Stimulated activated naive CD8-positive, alpha-beta T cell treated with anti-CD3 and anti-CD28 coated beads, Interleukin-15, Interleukin-2, amounts not matched to agents 100 ng/mL and 50 ng/mL, for 24 hours (primary cell): Measurements from ENCODE around the gene CD46.
A peak's percentile ranks its signal among the peaks of the same experiment; 100 is the strongest.

Experiments used
- H3K27ac Mint-ChIP-seq: one replicate; pipeline ENCODE4 v1.8.0; 2021; ENCODE audit warnings: mild to moderate bottlenecking, mixed read lengths
- H3K27me3 Mint-ChIP-seq: one replicate; pipeline ENCODE4 v1.8.0; 2021; ENCODE audit warnings: mixed read lengths
- H3K36me3 Mint-ChIP-seq: one replicate; pipeline ENCODE4 v1.8.0; 2021; ENCODE audit warnings: low read depth, mixed read lengths
- H3K4me1 Mint-ChIP-seq: one replicate; pipeline ENCODE4 v1.8.0; 2021; ENCODE audit warnings: low read depth, mixed read lengths
- H3K4me3 Mint-ChIP-seq: one replicate; pipeline ENCODE4 v1.8.0; 2021; ENCODE audit warnings: mild to moderate bottlenecking, mixed read lengths
- H3K9me3 Mint-ChIP-seq: one replicate; pipeline ENCODE4 v1.8.0; 2021; ENCODE audit warnings: mixed read lengths

Gene CD46

DNA sequence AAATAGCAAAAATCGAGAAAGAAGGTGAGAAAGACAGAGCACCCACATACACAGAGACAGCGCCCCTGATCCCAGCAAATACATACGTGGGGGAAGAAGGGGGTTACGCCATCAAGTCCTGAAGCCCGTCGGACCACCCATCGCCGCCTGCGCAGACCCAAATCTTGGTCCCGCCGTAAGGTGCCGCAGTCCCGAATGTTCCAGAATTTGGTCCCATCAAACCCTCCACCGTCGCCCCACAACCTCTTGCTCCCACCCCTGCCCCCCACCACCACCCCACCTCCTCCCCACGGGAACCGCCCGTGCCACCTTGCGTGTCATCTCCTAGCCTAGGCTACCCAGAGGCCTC, 71.7 kb downstream of the CD46 start:
- no peaks in the 10 kb centered on the region for H3K9me3 Mint-ChIP-seq
- H3K27me3 Mint-ChIP-seq: no peaks in the 10 kb centered on the region
- H3K4me3 Mint-ChIP-seq: peak overlapping the region; percentile 84
- H3K4me1 Mint-ChIP-seq: peaks cover 88% of the 10 kb centered on the region
- peaks cover 24% of the 10 kb centered on the region for H3K36me3 Mint-ChIP-seq
- peak overlapping the region; percentile 95 for H3K27ac Mint-ChIP-seq

DNA sequence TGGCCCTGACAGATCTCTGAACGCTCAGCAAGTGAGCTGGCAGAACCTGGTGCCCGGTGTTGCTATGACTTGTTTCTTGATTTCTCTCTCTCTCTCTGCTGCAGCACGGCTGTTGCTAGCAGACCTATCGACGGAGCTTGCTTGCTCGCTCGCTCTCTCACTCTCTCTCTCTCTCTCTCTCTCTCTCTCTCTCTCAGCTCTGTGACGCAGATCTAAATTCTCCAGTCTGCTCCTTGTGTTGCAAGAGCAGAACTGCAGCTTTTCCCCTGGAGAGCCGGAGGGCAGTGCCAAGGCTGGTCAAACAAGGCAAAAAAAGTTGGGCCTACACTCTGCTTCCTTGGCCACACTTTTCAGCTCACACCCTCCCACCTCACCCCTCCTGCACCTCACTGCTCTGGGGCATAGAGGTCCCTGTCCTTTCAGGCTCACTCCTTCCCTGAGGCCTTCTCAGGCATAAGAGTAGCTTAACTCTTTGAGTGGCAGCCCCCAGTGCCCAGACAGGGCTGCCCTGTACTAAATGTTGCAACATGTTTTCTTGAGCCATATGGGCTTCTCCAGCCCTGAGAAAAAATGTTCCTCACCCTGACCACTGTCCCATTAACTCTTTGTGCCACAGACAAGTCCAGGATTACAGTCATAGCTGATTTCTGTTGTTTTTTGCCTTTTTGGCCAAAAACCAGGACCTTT, 72.2 kb downstream of the CD46 start:
- H3K27ac Mint-ChIP-seq: peak overlapping the region; percentile 95
- peak overlapping the region; percentile 84 for H3K4me3 Mint-ChIP-seq
- no peaks in the 10 kb centered on the region for H3K9me3 Mint-ChIP-seq
- H3K36me3 Mint-ChIP-seq: peaks cover 19% of the 10 kb centered on the region
- H3K27me3 Mint-ChIP-seq: no peaks in the 10 kb centered on the region
- H3K4me1 Mint-ChIP-seq: peaks cover 93% of the 10 kb centered on the region

DNA sequence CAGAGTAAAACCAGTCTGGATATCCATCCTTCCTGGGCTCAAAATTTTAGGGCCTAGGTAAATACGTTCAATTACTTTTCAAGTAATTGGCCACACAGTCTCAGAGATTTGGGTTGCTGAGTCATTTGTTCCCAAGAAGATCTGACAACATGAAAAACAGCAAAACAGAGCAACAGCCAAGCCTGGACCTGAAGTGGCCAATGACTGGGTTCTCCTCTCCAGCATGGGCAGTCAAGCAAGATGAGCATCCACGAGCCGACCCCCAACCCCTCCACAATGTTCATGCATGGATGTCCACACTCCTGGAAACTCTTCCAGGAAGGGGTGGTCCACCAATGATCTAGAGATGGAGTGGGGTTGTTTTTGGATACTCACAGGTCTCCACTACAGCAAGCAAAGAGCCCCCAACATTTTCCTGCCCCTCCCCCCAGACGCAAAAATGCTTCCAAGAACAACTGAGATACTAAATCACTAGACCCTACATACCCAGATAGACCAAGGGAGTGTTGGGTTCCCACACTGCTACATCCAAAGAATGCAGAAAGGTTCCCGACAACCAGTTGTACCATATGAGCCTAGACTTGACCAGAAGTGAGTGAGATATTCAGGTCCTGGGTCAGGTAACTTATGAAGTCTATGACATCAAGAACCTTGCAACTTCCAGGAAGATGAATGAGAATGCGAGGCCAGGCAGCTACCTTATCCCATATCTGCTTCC, 73.0 kb downstream of the CD46 start:
- peak overlapping the region; percentile 95 for H3K27ac Mint-ChIP-seq
- H3K4me1 Mint-ChIP-seq: peaks cover 96% of the 10 kb centered on the region
- H3K36me3 Mint-ChIP-seq: peaks cover 18% of the 10 kb centered on the region
- no peaks in the 10 kb centered on the region for H3K9me3 Mint-ChIP-seq
- peak overlapping the region; percentile 84 for H3K4me3 Mint-ChIP-seq
- no peaks in the 10 kb centered on the region for H3K27me3 Mint-ChIP-seq

- Mint-ChIP-seq H3K27ac (peak overlapping the region; percentile 95), H3K27me3 (no peaks in the 10 kb centered on the region), H3K36me3 (peaks cover 16% of the 10 kb centered on the region), H3K9me3 (no peaks in the 10 kb centered on the region), H3K4me1 (peaks cover 95% of the 10 kb centered on the region), H3K4me3 (peak overlapping the region; percentile 84)
These were observed 73.5 kb downstream of the CD46 start for GRCh38 chr1:207825409-207825695.

DNA sequence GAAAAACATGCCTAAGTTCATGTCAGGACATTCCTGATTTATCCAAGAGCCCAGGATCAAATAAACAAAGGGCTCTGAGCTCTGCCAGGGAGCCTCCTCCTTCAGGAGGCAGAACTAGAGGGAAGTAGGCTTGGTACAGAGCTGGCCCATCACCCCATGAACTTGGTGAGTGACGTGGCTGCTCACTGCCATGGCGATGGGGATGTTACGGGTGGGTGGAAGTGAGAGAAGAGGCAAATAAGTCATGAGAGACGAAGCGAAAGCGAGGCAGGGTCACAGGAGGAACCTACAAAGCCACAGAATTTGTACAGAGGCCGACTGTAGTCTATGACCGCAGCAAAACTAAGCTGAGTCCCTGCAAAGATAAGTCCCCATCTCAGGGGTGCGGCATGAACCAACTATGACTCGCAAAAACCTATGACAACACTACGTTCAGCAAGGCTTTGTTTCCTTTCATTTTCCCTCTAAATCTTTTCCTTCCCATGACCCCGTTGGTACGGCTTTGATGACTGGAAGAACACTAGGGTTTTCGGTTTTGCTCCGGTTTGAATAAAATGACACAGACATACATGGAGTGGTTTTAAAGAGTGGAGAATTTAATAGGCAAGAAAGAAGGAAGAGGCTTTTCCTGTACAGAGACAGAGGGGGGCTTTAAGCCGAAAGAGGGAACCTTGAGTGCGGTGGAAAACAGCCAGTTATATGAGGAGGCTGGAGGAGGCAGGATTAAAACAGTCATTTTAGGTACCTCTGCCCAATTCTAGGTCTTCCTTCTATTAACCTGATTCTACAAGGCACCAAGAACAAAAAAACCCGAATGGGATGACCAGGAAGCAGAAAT, 74.1 kb downstream of the CD46 start:
- H3K27ac Mint-ChIP-seq: peak overlapping the region; percentile 95
- H3K36me3 Mint-ChIP-seq: peaks cover 14% of the 10 kb centered on the region
- H3K9me3 Mint-ChIP-seq: no peaks in the 10 kb centered on the region
- H3K4me1 Mint-ChIP-seq: peaks cover 96% of the 10 kb centered on the region
- no peaks in the 10 kb centered on the region for H3K27me3 Mint-ChIP-seq
- H3K4me3 Mint-ChIP-seq: peak overlapping the region; percentile 84

GRCh38 chr1:207826557-207827487, 75.0 kb downstream of the CD46 start:
- Mint-ChIP-seq H3K36me3 (peaks cover 14% of the 10 kb centered on the region), H3K9me3 (no peaks in the 10 kb centered on the region), H3K27ac (peak overlapping the region; percentile 95), H3K27me3 (no peaks in the 10 kb centered on the region), H3K4me1 (peaks cover 97% of the 10 kb centered on the region), H3K4me3 (peak overlapping the region; percentile 84)

- Mint-ChIP-seq H3K27ac (peak overlapping the region; percentile 39), H3K9me3 (no peaks in the 10 kb centered on the region), H3K27me3 (no peaks in the 10 kb centered on the region), H3K4me3 (no peak overlapping the region), H3K4me1 (peaks cover 97% of the 10 kb centered on the region), H3K36me3 (peaks cover 8% of the 10 kb centered on the region)
These were observed 75.6 kb downstream of the CD46 start for GRCh38 chr1:207827488-207827830.

DNA sequence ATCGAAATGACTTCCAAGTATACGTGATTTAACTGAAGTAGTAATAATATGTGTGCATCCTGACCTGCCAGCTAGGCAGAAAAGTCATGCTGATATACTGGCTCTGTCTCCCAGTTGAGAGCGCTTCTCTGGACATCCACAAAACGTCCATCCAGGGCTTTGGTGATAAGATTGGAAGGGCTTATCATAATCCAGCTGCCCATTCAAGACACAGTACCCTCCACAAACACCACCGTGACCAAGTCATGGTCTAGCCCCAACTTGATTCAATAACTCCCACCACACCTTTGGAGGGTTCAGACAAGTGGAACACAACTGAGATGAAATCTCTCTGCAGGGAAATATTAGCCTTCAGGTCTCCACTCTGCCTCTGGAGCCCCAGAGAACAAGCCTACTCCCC, 76.2 kb downstream of the CD46 start:
- Mint-ChIP-seq H3K9me3 (no peaks in the 10 kb centered on the region), H3K4me3 (no peak overlapping the region), H3K4me1 (peaks cover 97% of the 10 kb centered on the region), H3K36me3 (peaks cover 3% of the 10 kb centered on the region), H3K27ac (no peak overlapping the region), H3K27me3 (no peaks in the 10 kb centered on the region)

GRCh38 chr1:207828485-207829158, 76.8 kb downstream of the CD46 start:
- peaks cover 3% of the 10 kb centered on the region for H3K36me3 Mint-ChIP-seq
- no peak overlapping the region for H3K27ac Mint-ChIP-seq
- no peaks in the 10 kb centered on the region for H3K27me3 Mint-ChIP-seq
- no peak overlapping the region for H3K4me3 Mint-ChIP-seq
- no peaks in the 10 kb centered on the region for H3K9me3 Mint-ChIP-seq
- peaks cover 99% of the 10 kb centered on the region for H3K4me1 Mint-ChIP-seq

DNA sequence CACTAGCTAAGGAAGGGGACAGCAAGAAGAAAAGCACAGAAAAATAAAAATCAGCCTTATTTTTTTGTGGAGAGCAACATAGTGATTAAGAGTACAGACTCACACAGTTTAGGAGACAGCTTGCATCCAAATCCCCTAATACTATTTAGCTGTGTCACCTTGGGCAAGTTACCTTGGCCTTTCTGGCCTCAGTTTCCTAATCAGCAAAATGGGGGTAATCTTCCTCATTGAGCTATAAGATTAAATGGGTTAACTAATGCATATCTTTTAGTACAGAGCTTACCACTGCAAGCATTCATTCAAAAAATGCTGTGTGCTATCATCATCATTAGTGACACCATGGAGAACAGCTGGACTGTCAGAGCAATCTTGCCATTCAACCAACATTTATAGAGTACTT, 77.7 kb downstream of the CD46 start:
- peaks cover 3% of the 10 kb centered on the region for H3K36me3 Mint-ChIP-seq
- H3K27ac Mint-ChIP-seq: no peak overlapping the region
- H3K9me3 Mint-ChIP-seq: no peaks in the 10 kb centered on the region
- no peaks in the 10 kb centered on the region for H3K27me3 Mint-ChIP-seq
- no peak overlapping the region for H3K4me3 Mint-ChIP-seq
- H3K4me1 Mint-ChIP-seq: peaks cover 99% of the 10 kb centered on the region

DNA sequence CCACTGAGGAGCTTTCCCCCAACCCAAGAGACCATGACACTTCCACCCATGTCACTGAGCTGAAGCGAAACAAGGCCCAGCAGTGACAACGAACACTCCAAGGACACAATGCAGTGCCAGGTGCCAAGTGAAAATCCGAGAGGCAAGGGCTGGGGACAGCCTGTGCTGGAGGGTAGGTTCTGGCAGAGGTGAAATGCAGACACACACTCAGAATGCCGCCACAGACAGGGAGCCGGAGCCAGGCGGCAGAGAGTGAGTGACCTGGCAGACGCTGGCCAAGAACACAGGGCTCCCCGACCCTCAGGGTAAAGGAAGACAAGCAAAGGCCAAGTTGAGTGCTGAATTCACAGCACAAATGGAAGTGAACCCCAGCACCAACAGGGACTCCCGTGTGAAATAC, 78.9 kb downstream of the CD46 start:
- Mint-ChIP-seq H3K4me3 (no peak overlapping the region), H3K27me3 (no peaks in the 10 kb centered on the region)

DNA sequence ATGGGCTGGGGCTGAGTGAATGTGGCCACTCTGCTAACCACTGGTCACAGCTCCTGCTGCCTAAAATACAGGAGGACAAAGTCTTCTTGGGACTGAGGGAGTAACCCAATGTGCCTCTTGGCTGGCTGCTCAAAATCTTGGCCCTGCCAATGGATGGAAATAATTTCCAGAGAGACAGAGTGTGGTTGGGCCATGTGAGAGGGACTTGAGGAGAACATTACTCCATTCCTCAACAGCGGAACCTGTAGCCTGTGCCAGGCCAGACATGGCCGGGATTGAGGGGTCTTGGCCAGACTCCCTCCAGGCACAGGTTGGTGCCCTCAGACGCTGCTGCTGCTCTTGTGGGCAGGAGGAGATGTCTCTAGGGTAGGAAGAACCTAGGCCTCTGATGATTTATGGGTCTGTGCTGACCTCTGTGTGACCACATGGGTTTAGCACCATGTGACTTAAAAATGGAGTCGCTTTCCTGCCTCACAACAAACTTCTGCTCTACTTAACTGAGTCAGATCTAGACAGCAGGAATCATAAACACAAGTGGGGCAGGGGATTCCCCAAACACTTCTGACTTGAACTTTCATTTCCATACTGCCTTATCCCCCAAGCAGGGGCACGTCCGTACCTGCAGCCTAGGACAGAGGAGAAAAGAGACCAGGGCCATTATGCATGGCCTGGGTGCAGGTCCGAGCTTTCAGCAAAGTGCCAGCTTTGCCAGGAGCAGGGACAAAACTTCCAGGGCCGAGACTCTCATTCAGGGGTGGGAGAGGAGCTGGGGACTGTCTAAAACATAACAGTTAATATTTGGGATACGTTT, 79.9 kb downstream of the CD46 start:
- no peaks in the 10 kb centered on the region for H3K27me3 Mint-ChIP-seq
- no peaks in the 10 kb centered on the region for H3K9me3 Mint-ChIP-seq
- H3K4me1 Mint-ChIP-seq: peaks cover 98% of the 10 kb centered on the region
- peaks cover 5% of the 10 kb centered on the region for H3K36me3 Mint-ChIP-seq
- peak overlapping the region; percentile 69 for H3K4me3 Mint-ChIP-seq
- peak overlapping the region; percentile 93 for H3K27ac Mint-ChIP-seq

More for the DNA sequence above, 78.9 kb downstream of the CD46 start:
- peak overlapping the region; percentile 93 for H3K27ac Mint-ChIP-seq
- no peaks in the 10 kb centered on the region for H3K9me3 Mint-ChIP-seq
- peaks cover 5% of the 10 kb centered on the region for H3K36me3 Mint-ChIP-seq
- peaks cover 99% of the 10 kb centered on the region for H3K4me1 Mint-ChIP-seq

DNA sequence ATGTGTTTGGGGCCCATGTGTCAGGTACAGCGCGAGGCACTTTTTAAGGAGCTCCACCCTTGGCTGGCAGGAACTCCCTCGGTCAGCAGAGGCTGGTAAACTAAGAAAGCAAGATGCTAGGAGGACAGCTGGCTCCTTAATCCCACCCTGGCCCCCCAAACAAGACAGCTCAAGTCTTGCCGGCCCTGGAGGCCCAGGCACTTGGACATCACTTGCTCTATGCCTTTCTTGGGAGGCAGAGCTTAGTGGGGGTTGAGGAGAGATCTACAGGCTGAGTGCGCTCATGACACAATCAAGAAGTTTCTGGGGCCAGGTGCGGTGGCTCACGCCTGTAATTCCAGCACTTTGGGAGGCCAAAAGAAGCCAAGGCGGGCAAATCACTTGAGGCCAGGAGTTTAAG, 80.9 kb downstream of the CD46 start:
- no peaks in the 10 kb centered on the region for H3K9me3 Mint-ChIP-seq

More for the DNA sequence above, 80.9 kb downstream of the CD46 start:
- peaks cover 5% of the 10 kb centered on the region for H3K36me3 Mint-ChIP-seq
- H3K27me3 Mint-ChIP-seq: no peaks in the 10 kb centered on the region
- peaks cover 93% of the 10 kb centered on the region for H3K4me1 Mint-ChIP-seq
- H3K4me3 Mint-ChIP-seq: no peak overlapping the region
- peak overlapping the region; percentile 93 for H3K27ac Mint-ChIP-seq
